Measurements from ENCODE around the gene HP1BP3. TPM values are rescaled to one million over a fixed set of nuclear protein-coding genes. Genes with fewer than 3 reads are reported as not detected.

The HP1BP3 gene
- total RNA-seq, 3 donors from 2014 or later = 224 to 317 (median 281) TPM

DNA sequence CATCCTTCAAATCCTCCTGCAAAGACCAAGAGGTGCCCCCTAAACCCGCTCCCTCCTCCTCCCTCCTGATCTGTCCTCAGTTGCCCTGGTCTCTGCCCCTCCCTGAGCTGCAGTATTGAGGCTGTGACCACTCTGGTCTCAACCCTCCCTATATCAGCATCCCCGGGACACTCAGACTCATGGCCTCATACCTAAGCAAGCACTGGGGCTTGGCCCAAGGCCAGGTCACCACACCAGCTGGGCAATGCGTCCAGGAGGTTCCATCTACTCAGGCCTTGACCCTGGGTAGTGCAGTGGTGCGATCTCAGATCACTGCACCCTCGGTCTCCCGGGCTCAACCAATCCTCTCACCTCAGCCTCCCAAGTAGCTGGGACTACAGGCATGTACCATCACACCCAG, 79.0 kb downstream of the HP1BP3 start:
- H3K9me3 ChIP-seq = no peaks in the 10 kb centered on the region
- H3K27ac ChIP-seq = no peak overlapping the region
- no peaks in the 10 kb centered on the region for H3K27me3 ChIP-seq
- no peaks in the 10 kb centered on the region for H3K36me3 ChIP-seq
- H3K4me3 ChIP-seq = no peak overlapping the region
- no peak for DNase-seq (ENCODE audit: low spot score in 2 of 2)
- no peaks in the 10 kb centered on the region for H3K4me1 ChIP-seq
- no peak for TF ChIP-seq POLR2AphosphoS5 (IDR thresholded peaks at IDR 0.05)
- no peak for TF ChIP-seq POLR2A (IDR thresholded peaks at IDR 0.05)
- TF ChIP-seq, protein P1, sequence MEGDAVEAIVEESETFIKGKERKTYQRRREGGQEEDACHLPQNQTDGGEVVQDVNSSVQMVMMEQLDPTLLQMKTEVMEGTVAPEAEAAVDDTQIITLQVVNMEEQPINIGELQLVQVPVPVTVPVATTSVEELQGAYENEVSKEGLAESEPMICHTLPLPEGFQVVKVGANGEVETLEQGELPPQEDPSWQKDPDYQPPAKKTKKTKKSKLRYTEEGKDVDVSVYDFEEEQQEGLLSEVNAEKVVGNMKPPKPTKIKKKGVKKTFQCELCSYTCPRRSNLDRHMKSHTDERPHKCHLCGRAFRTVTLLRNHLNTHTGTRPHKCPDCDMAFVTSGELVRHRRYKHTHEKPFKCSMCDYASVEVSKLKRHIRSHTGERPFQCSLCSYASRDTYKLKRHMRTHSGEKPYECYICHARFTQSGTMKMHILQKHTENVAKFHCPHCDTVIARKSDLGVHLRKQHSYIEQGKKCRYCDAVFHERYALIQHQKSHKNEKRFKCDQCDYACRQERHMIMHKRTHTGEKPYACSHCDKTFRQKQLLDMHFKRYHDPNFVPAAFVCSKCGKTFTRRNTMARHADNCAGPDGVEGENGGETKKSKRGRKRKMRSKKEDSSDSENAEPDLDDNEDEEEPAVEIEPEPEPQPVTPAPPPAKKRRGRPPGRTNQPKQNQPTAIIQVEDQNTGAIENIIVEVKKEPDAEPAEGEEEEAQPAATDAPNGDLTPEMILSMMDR (IDR thresholded peaks at IDR 0.05) = no peak
- intact Hi-C loops (cut with DNase I; ENCODE audit: low total_unique reads) = no loop called here

DNA sequence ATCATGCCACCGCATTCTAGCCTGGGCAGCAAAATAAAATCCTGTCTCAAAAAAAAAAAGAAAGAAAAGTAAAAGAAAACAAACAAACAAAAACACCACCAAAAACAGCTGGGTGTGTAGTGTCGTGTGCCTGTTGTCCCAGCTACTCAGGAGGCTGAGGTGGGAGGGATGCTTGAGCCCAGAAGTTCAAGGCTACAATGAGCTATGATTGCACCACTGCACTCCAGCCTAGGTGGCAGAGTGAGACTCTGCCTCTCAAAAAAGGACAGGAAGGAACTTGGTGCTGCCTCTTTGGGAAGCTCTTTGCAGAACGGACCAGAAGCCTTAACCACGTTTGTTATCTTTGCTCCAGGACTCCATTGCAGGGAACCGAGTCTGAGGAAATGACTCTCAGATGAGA, 80.3 kb downstream of the HP1BP3 start:
- Histone ChIP-seq H3K4me3 (no peak overlapping the region), H3K4me1 (no peaks in the 10 kb centered on the region), H3K27ac (no peak overlapping the region), H3K36me3 (no peaks in the 10 kb centered on the region), H3K9me3 (no peaks in the 10 kb centered on the region), H3K27me3 (no peaks in the 10 kb centered on the region)
- intact Hi-C loops (cut with DNase I; ENCODE audit: low total_unique reads) = no loop called here
- TF ChIP-seq POLR2A (IDR thresholded peaks at IDR 0.05) (no peak), POLR2AphosphoS5 (IDR thresholded peaks at IDR 0.05) (no peak)
- TF ChIP-seq, protein P1 (IDR thresholded peaks at IDR 0.05) = no peak
- no peak for DNase-seq (ENCODE audit: low spot score in 2 of 2)

DNA sequence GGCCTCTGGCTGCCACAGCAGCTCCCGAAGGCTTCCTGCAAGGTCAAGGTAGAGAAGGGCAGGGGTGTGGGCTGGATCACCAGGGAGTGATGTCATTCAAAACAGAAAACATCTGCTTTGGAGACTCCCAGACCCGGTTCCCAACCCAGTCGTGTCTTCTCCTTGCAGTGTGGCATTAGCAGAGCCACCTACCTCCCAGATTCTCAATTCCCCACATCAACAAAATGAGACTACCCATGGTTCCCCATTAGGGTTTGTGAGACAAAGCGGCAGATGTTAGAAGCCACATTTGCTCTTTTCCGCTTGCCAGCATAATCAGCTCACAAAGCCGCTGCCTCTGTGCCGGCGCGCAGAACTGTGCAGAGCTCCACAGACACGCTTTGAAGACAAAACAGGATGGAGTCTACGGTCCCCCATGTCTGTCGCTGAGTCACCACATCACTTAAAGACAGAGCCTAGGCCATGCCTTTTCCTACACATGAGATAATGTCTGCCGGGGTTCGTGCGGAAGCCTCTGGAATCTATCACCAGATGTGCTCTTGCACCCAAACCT, 81.8 kb downstream of the HP1BP3 start:
- Histone ChIP-seq H3K27me3 (no peaks in the 10 kb centered on the region), H3K9me3 (no peaks in the 10 kb centered on the region), H3K27ac (no peak overlapping the region), H3K4me1 (no peaks in the 10 kb centered on the region), H3K4me3 (no peak overlapping the region), H3K36me3 (no peaks in the 10 kb centered on the region)
- TF ChIP-seq, protein P1 (IDR thresholded peaks at IDR 0.05) = no peak
- TF ChIP-seq POLR2AphosphoS5 (IDR thresholded peaks at IDR 0.05) (no peak), POLR2A (IDR thresholded peaks at IDR 0.05) (no peak)
- DNase-seq (ENCODE audit: low spot score in 2 of 2) = no peak
- intact Hi-C loops (cut with DNase I; ENCODE audit: low total_unique reads) = no loop called here

DNA sequence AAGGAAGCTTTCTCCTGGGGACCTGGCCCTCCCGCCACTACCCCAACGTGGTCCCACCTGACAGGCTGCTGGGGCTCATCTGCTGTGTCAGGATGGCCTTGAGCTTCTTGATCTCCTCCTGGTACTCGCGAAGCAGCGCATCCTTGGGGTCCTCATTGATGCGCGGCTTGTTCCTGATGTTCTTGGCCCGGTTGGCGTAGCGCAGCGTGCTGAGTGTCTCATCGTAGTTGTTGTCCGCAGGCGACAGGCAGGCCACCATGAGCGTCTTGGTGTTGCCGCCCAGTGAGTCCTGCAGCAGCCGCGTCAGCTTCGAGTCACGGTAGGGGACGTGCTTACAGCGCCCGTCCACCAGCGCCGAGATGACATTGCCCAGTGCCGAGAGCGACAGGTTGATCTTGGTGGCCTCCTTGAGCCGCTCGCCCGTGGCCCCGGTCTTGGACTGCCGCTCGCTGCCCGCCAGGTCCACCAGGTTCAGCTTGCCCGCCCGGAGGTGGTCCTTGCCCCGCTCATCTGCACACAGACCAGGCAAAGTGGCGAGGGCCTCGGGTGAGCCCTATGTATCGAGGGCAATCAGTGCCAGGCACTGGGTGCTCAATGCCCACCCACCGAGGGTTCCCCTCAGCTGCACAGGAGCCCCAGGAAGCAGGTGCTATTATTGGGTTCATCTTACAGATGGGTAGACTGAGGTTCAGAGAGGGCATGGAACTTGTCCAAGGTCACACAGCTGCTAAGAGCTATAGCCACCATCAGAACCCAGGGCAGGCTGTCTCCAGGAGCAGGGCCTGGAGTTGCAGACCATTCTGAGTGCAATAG, 82.5 kb downstream of the HP1BP3 start:
- Histone ChIP-seq H3K27ac (no peak overlapping the region), H3K4me1 (no peaks in the 10 kb centered on the region), H3K9me3 (no peaks in the 10 kb centered on the region), H3K36me3 (no peaks in the 10 kb centered on the region), H3K4me3 (no peak overlapping the region), H3K27me3 (no peaks in the 10 kb centered on the region)
- no peak for TF ChIP-seq POLR2A (IDR thresholded peaks at IDR 0.05)
- TF ChIP-seq, protein P1 (IDR thresholded peaks at IDR 0.05) = no peak
- TF ChIP-seq POLR2AphosphoS5 (IDR thresholded peaks at IDR 0.05) = no peak
- no peak for DNase-seq (ENCODE audit: low spot score in 2 of 2)
- intact Hi-C loops (cut with DNase I; ENCODE audit: low total_unique reads) = no loop called here

DNA sequence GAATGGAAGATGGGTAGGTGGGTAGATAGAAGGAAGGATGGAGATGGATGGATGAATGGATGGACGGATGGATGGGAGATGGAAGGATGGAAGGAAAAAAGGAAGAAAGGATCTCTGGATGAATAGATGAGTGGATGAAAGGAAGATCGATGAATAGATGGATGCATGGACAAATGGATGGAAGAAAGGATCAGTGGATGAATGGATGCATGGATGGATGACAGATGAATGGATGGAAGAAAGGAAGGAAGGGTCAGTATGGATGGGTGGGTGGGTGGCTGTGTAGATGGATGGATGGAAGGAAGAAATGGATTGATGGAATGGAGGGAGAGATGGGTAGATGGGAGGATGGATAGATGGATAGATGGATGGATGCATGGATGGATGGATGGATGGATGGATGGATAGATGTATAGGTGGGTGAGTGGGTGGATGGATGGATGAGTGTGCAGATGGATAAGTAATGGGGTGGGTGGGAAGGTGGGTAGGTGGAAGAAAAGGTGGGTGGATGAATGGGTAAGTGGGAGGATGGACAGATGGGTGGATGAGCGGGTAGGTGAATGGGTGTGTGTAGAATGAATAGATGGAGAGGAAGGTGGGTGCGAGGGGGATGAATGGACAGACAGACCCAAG, 83.9 kb downstream of the HP1BP3 start:
- intact Hi-C loops (cut with DNase I; ENCODE audit: low total_unique reads) = no loop called here
- H3K4me1 ChIP-seq = no peaks in the 10 kb centered on the region

More for the DNA sequence above, 83.9 kb downstream of the HP1BP3 start:
- H3K4me3 ChIP-seq = no peak overlapping the region
- H3K9me3 ChIP-seq = no peaks in the 10 kb centered on the region
- TF ChIP-seq POLR2A (IDR thresholded peaks at IDR 0.05) (no peak), POLR2AphosphoS5 (IDR thresholded peaks at IDR 0.05) (no peak)
- TF ChIP-seq, protein P1 (IDR thresholded peaks at IDR 0.05) = no peak
- H3K27ac ChIP-seq = no peak overlapping the region
- no peaks in the 10 kb centered on the region for H3K27me3 ChIP-seq
- H3K36me3 ChIP-seq = no peaks in the 10 kb centered on the region
- DNase-seq (ENCODE audit: low spot score in 2 of 2) = no peak

Measured in breast epithelium (tissue), 4 donors.